ENCODE measurements around the gene PRUNE2.
"Not testable (repeated sequence)": the region's sequence is repeated elsewhere in the genome, so short reads cannot be mapped to it uniquely, and the experiment has no call there.

The PRUNE2 gene

GRCh38 chr9:76602199-76602598 lies 303.7 kb downstream of the PRUNE2 start:
- no peak for TF ChIP-seq CTCF (IDR thresholded peaks at IDR 0.05; ENCODE audit: low read depth, low read length)
- H3K4me3 ChIP-seq (replicated peaks in 1 of 2; ENCODE audit: low read depth in 2 of 2, low read length in 2 of 2): no peak overlapping the region
- no peak for DNase-seq (ENCODE audit: low read depth in 2 of 2)

- no peak overlapping the region for H3K4me3 ChIP-seq (replicated peaks in 1 of 2; ENCODE audit: low read depth in 2 of 2, low read length in 2 of 2)
- no peak for TF ChIP-seq CTCF (IDR thresholded peaks at IDR 0.05; ENCODE audit: low read depth, low read length)
- DNase-seq (ENCODE audit: low read depth in 2 of 2): peak in 1 of 2 donors; percentile 31
Measured at GRCh38 chr9:76600007-76600615, 305.8 kb downstream of the PRUNE2 start.

GRCh38 chr9:76598981-76599380 lies 306.9 kb downstream of the PRUNE2 start:
- no peak for TF ChIP-seq CTCF (IDR thresholded peaks at IDR 0.05; ENCODE audit: low read depth, low read length)
- no peak overlapping the region for H3K4me3 ChIP-seq (replicated peaks in 1 of 2; ENCODE audit: low read depth in 2 of 2, low read length in 2 of 2)
- DNase-seq (ENCODE audit: low read depth in 2 of 2): peak in 1 of 2 donors; percentile 35

DNA sequence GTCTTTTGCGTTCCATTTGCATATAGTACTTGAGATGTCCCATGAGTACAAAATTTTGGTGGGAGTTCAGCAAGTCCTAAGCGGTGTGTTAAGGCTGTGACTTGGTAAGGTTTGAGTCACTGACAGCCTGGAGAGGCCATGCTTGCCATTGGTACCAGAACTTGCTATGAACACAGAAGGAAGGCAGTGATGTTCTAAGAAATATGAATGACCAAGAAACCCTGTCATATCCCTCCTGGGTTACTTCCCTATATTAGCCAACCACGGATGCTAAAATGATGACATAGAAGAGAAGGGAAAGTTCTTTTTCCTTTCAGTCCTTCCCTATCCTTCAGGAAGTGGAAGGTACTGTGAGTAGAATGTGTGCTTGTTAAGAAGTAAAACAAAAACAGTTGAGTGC lies 310.3 kb downstream of the PRUNE2 start:
- no peak for TF ChIP-seq CTCF (IDR thresholded peaks at IDR 0.05; ENCODE audit: low read depth, low read length)
- H3K4me3 ChIP-seq (replicated peaks in 1 of 2; ENCODE audit: low read depth in 2 of 2, low read length in 2 of 2): no peak overlapping the region
- peak in 1 of 2 donors; percentile 53 for DNase-seq (ENCODE audit: low read depth in 2 of 2)

DNA sequence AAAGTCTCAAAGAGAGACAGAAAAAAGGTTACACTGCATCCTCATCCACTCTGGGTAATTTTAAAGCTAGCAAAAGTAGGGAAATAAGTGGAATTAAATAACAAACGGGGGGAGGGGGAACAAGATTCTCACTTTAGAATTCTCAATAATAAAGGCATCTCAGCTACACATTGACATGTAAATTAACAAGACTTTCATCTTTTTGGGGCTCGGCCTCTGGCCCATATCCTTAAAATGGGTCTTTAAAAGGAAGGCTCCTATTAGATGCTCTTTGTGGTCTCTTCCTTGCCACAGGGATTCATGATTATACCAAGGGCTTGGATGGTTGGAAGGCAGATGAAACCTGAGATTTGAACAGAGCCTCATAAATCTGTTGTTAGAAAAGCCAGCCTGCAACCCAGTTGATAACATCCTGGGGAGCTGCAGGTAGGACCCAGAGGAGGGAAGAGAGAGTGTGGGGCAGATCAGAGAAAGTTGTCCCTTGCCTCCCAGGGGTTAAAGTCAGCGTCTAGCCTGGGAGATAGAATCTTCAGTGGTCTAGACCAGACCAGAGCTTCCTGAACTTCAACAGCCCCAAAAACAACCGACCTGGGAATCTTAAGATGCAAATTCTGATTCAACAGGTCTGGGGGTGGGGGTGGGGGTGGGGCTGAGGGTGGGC lies 311.0 kb downstream of the PRUNE2 start:
- no peak overlapping the region for H3K4me3 ChIP-seq (replicated peaks in 1 of 2; ENCODE audit: low read depth in 2 of 2, low read length in 2 of 2)
- DNase-seq (ENCODE audit: low read depth in 2 of 2): no peak
- TF ChIP-seq CTCF (IDR thresholded peaks at IDR 0.05; ENCODE audit: low read depth, low read length): no peak

DNA sequence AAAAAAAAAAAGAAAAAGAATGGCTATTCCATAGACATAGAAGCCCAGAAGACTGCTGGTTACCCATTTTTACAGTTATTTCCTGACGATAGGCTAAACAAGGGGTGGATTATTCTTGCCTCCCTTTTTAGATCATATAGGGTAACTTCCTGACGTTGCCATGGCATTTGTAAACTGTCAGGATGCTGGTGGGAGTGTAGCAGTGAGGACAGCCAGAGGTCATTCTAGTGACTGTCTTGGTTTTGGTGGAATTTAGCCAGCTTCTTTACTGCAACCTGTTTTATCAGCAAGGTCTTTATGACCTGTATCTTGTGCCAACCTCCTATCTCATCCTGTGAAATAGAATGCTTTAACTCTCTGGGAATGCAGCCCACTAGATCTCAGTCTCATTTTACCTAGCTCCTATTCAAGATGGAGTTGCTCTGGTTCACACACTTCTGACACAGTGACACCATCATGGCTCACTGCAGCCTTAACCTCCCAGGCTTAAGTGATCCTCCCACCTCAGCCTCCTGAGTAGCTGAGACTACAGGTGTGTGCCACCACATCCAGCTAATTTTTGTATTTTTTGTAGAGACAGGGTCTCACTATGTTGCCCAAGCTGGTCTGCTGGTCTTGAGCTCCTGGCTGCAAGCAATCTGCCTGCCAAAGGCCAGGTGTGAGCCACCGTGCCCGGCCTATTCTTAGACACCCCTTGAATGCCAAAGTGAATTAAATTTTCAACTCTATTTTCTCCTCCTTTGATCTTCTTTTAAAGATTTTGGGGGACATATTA lies 311.8 kb downstream of the PRUNE2 start:
- peak in 1 of 2 donors; percentile 62 for DNase-seq (ENCODE audit: low read depth in 2 of 2)
- H3K4me3 ChIP-seq (replicated peaks in 1 of 2; ENCODE audit: low read depth in 2 of 2, low read length in 2 of 2): not testable (repeated sequence)

DNA sequence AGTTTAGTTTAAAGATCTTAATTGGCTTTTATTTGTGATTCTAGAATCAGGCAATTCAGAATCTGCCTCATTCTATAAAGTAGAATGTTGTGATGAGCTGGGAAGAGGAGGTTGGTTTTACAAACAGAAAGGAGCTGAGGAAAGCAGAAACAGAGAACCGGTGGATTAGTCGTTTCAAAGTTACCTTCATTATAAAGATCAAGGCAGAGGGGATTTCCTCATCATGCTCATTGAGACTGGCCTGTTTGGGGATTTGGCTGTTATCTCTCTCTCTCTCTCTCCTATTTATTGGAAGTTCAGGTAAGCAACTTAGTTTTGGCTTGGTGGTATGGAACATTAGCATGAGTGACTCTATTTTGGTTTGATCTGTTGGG lies 313.0 kb downstream of the PRUNE2 start:
- TF ChIP-seq CTCF (IDR thresholded peaks at IDR 0.05; ENCODE audit: low read depth, low read length): no peak
- DNase-seq (ENCODE audit: low read depth in 2 of 2): no peak
- no peak overlapping the region for H3K4me3 ChIP-seq (replicated peaks in 1 of 2; ENCODE audit: low read depth in 2 of 2, low read length in 2 of 2)

All from cardiac fibroblast (primary cell).